ENCODE data around the gene MRPS22. TPM values are rescaled to one million over a fixed set of nuclear protein-coding genes. Genes with fewer than 3 reads are reported as not detected.

MRPS22 gene
- total and polyA plus RNA-seq, 11 donors = 66.0 to 110 (median 78.7) TPM

GRCh38 chr3:139301654-139302053 is 42.2 kb upstream of the MRPS22 start:
- H3K36me3 ChIP-seq = no peaks in the 10 kb centered on the region
- H3K27ac ChIP-seq = peak overlapping the region in 4 of 12 donors; percentile 18 to 38 (median 32)
- peak in 1 of 4 donors; percentile 23 for ATAC-seq
- peaks cover 0 to 20% (median 8%) of the 10 kb centered on the region in 12 donors for H3K4me1 ChIP-seq
- no peak for DNase-seq
- H3K4me3 ChIP-seq = no peak overlapping the region
- H3K9me3 ChIP-seq = no peaks in the 10 kb centered on the region
- no peaks in the 10 kb centered on the region for H3K27me3 ChIP-seq
- 89 to 96% (median 92%) methylated on average over 3 to 4 of the region's 4 CpGs for WGBS, 4 donors
- TF ChIP-seq CTCF (IDR thresholded peaks at IDR 0.05) (no peak), POLR2A (IDR thresholded peaks at IDR 0.05) (no peak)
- intact Hi-C loops (cut with DNase I) = no loop called here

GRCh38 chr3:139302084-139302800 is 41.6 kb upstream of the MRPS22 start:
- 59 to 63% (median 60%) methylated on average over 12 of the region's 12 CpGs for WGBS, 4 donors
- no peak overlapping the region for H3K4me3 ChIP-seq
- no peaks in the 10 kb centered on the region for H3K36me3 ChIP-seq
- no peaks in the 10 kb centered on the region for H3K27me3 ChIP-seq
- H3K9me3 ChIP-seq = no peaks in the 10 kb centered on the region
- intact Hi-C loops (cut with DNase I) = no loop called here
- H3K27ac ChIP-seq = peak overlapping the region in 6 of 12 donors; percentile 18 to 49 (median 34)
- peak in 4 of 5 donors; percentile 36 to 79 (median 56) for DNase-seq
- no peak for TF ChIP-seq POLR2A (IDR thresholded peaks at IDR 0.05)
- no peak for TF ChIP-seq CTCF (IDR thresholded peaks at IDR 0.05)
- peak; percentile 92 to 98 (median 95) for ATAC-seq
- H3K4me1 ChIP-seq = peaks cover 0 to 20% (median 8%) of the 10 kb centered on the region in 12 donors

- no peaks in the 10 kb centered on the region for H3K9me3 ChIP-seq
- DNase-seq (no peak), ATAC-seq (no peak)
- peak overlapping the region in 4 of 12 donors; percentile 23 to 38 (median 34) for H3K27ac ChIP-seq
- peaks cover 0 to 20% (median 8%) of the 10 kb centered on the region in 12 donors for H3K4me1 ChIP-seq
- WGBS, 4 donors = 83 to 90% (median 87%) methylated on average over 4 of the region's 4 CpGs
- no peaks in the 10 kb centered on the region for H3K36me3 ChIP-seq
- TF ChIP-seq CTCF (IDR thresholded peaks at IDR 0.05) (no peak), POLR2A (IDR thresholded peaks at IDR 0.05) (no peak)
- H3K4me3 ChIP-seq = no peak overlapping the region
- H3K27me3 ChIP-seq = no peaks in the 10 kb centered on the region
- intact Hi-C loops (cut with DNase I) = no loop called here
Measured at GRCh38 chr3:139302801-139303113, 41.1 kb upstream of the MRPS22 start.

GRCh38 chr3:139303216-139303615 is 40.6 kb upstream of the MRPS22 start:
- no peak for TF ChIP-seq CTCF (IDR thresholded peaks at IDR 0.05)
- no peak for TF ChIP-seq POLR2A (IDR thresholded peaks at IDR 0.05)
- intact Hi-C loops (cut with DNase I) = no loop called here
- Histone ChIP-seq H3K27ac (no peak overlapping the region), H3K4me3 (no peak overlapping the region), H3K36me3 (no peaks in the 10 kb centered on the region), H3K27me3 (no peaks in the 10 kb centered on the region), H3K4me1 (peaks cover 0 to 20% (median 8%) of the 10 kb centered on the region in 12 donors), H3K9me3 (no peaks in the 10 kb centered on the region)
- 89 to 93% (median 91%) methylated on average over 5 of the region's 5 CpGs for WGBS, 4 donors
- DNase-seq (no peak), ATAC-seq (no peak)
